Measurements from ENCODE around the gene OMP.

Gene OMP

DNA sequence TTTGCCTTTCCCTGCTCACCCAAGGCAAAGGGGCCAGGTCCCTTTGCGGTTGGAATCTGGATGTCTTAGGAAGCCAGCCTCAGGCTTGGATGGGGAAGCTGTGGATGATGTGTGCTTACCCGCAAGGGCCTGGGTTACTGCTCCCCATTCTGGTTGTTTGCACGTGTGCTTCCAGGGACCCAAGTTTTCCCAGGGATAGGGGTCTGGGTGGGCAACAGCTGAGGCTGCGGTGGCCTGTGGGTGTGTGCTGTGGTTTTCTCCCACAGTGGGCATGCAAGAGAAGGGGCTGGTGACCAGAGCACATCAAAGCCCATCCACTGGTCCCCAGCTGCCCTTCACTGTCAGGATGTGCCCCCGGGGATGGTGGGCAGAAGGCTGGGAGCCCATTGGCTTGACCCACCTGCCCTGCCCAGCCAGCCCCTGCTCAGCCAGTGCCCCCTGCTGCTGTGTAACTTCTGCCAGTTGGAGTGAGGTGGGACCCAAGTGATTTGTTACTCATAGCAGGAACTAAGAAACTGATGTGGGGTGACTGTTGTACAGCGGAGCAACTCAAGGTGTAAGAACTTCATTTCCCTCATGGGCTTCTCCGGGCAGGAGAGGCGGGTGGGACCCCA, 32.6 kb upstream of the OMP start:
- DNase-seq: no peak

DNA sequence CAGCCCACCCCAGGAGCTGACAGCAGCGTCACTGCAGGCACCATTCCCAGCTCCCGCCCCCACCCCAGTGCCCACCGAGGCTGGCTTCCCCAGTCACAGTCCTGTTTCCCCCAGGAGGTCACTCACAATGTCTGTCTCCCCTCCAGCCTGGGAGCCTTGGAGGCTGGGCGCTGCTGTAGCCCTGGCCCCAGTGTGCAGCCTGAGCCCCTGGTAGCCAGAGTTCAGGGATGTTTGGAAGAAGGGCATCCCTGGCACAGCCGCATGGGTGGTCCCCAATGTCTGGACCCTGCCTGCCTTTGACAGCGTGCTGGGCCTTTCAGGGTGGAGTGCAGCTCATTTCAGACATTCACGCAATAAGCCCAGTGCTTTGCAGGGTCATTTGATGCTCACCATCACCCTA, 31.6 kb upstream of the OMP start:
- DNase-seq: no peak

DNA sequence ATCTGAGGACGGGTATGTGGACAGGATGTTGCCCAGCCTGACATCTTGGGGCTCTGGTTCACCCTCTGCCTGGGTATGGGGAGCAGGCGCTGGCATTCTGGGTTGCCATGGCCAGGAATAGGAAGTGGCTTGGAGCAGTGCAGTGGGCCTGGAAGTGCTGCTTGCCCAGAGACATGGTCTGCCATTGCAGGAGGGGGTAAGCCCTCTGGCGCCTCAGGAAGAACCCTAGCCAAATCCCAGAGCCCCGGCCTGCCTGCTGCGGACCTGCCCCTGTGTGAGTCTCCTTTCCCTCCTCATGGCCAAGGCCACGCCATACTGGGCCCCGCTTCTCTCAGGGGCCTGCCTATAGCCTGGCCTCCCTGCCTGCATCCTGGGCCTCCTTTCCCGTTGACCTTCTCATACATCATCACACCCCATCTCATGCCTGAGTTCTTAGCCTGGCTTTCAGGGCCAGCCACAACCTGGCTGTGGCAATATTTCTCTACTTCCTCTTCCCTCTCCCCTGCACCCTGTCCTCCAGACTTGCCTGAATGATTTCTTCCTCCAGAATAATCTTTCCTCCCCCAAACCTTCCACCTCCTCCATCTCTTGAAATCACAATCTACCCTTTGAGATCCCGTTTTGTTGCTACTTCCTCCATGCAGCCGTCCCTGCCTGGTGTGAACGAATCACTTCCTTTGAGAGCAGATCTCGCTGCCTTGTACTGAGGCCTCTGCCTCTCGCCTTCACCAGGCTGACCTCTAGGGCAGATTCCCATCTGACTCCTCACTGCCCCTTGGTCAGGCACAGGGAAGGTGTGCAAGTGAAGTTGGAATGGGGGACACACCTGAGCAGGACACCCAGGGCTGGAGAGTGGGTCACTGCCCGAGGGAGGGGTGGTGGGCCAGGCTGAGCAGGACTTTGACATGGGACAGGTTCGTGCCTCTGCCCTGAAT, 30.7 kb upstream of the OMP start:
- no peak for DNase-seq

DNA sequence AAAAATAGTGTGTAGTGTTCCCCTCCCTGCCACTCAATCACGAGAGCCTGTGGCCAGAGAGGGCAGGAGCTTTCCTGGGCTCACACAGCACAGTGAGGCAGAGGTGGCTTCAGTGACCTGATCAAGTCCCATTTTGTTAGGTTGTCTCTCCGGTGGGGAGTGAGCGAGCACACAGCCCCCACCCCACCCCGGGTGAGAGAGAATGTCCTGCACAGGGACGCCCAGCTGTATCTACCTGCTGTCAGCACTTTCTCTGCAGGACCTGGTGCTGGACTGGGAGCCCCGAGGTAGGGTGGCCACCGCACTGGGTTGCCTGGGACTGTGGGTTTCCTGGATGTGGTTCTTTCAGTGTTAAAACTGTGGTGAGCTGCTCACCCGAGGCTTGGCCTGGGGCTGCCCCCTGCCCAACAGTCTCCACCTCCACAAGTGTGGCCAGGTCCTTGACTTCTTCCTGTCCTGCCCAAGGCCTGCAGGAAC, 29.8 kb upstream of the OMP start:
- no peak for DNase-seq

DNA sequence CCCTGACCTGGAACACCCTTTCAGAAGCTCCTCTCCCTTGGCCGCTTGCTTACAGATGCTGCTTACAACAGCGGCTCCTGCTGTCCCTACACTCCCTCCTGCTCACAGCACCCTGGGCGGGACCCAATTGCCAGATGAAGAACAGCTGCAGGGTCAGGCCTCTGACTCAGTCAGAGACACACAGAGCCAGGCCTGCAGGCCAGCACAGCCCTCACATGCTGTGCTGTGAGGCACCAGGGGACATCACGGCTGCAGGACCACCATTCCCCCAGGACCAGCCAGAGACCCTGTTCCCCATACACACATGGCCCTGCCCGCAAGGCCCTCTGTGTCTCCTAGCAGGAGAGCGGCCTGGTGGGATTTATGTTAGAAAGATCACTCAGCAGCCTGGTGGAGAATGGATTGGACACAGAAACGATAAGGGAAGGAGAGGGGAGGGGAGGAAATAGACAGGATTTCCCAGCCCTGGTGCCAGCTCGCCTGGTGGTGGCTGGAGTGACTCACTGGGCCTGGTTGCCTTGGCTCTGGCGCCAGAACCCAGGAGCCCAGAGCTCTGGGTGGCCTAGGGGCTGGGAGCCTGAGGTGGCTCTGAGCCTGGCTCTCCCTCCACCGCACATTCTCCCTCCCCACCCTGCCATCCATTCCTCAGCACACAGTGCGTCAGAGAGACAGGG, 29.2 kb upstream of the OMP start:
- no peak for DNase-seq

DNA sequence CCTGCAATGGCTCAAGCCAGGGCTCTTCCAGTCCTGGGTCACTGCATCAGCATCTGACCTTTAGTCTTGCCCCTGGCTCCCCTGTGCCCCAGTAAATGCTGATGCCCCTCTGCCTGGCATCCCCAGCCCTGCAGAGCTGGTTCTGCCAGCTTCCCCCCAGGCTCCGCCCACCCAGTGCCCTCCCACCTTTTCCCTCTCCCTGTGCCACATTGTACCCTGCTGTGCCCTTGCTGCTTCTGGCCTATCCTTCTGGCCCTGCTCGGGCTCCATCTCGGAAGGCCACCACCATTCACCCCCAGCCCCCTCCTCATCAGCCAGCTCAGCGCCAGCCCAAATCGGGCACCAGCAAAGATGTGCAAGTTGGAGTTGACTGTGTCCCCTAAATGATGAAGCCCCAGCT, 28.4 kb upstream of the OMP start:
- no peak for DNase-seq

DNA sequence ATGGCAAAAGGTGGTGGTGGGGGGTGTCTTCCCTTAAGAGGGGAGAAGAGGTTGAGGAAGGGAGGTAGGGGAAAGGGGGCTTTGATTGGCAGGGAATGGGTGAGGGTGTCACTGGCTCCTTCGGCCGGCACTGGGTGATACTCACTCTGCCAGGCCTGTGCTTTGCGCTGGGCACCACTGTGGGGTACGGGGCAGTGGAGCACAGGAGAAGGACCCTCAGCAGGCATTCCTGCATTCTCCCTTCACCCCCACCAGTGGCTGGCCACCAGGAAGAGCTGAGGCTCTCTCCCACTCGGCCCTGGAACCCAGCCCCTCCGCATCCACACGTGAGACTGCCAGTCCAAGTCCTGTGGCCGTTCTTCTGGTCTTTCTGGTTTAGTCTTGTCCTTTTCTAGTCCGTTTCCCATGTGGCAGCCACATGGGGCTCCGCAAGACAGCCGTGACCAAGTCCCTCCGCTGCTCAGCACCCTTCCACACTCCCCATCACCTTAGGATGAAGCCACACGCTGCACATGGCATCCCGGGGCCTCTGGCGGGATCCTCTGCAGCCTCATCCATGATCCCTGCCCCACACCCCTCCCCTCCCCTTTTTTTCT, 27.9 kb upstream of the OMP start:
- no peak for DNase-seq

DNA sequence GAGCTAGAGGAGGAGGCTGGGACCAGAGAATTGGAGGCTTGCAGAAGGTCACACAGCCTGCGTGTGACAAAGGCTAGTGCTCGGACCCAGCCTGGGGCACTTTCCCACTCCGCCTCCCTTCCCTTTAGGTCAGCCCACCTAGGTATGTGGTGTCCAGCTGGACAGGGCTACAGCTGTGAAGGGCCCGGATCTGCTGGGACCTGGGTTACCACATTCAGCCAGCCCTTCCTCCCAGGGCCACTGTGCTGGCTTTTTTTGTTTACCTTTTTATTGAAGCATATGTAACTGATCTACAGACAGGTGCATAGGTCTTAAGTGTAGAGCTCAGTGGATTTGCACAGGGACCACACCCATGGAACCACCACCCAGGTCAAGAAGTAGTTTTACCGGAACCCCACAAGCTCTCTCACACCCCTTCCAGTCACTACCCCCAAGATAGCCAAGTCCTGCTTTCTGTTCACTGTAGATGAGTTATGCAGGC, 27.2 kb upstream of the OMP start:
- DNase-seq: no peak

DNA sequence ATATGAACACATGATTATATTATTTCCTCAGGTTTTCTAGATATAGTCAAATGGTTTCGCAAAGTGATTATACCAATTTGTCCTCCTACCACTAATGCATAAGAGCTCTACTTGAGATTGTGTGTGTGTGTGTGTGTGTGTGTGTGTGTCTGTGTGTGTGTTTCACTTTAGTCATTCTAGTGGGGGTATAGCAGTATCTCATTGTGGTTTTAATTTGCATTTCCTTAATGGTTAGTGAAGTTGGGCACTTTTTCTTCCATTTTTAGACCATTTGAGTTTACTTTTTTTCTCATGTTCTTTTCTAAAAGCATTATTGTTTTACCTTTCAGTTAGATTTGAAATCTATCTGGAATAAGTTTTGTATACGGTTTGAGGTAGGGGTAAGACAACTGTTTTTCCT, 23.0 kb upstream of the OMP start:
- no peak for DNase-seq

DNA sequence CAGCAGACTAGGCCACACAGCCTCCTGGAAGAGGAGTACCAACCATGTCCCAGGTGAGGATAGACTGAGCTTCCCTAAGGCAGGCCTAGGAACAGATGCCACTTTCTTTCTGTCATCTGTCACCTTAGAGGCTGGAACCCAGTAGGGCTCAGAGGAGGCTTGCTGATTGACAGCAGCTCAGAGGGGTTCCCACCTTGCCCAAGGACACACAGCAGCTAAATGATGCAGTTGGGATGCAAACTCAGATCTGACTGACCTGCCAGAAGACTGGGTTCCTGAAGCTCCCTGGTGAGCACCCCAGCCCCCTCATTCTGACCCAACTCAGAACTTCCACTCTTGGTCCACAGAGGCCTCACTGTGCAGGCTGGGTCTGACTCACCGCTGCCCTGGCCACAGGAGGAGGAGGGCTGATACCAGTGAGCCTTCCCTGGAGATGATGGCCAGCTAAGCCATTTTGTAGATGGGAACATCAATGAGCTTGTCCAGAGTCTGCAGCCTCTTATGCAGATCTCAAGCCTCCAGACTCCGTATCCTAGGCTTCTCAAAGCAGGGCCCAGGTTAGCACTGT, 21.9 kb upstream of the OMP start:
- DNase-seq: no peak

DNA sequence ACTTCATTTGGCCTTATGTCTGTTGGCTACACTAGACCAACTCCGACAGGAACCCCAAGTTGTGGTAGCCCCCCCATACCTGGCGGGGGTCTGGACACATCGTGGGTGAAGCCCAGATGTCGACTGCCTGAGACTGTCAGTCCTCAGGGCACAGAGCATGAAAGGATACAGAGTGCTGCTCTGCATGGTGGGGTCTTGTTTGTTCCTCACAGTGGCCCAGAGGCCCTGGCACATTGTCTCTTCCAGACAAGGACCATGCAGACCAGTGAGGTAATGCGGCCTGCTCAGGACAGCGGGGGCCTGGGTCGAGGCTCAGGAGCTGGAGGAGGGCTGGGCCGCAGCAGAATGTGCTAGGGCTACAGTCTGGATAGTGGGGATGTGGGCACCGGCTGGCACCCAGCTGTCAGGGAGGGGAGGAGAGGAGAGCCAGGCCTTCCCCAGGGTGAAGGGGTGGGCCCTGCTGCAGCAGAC, 21.2 kb upstream of the OMP start:
- peak; percentile 72 for DNase-seq

DNA sequence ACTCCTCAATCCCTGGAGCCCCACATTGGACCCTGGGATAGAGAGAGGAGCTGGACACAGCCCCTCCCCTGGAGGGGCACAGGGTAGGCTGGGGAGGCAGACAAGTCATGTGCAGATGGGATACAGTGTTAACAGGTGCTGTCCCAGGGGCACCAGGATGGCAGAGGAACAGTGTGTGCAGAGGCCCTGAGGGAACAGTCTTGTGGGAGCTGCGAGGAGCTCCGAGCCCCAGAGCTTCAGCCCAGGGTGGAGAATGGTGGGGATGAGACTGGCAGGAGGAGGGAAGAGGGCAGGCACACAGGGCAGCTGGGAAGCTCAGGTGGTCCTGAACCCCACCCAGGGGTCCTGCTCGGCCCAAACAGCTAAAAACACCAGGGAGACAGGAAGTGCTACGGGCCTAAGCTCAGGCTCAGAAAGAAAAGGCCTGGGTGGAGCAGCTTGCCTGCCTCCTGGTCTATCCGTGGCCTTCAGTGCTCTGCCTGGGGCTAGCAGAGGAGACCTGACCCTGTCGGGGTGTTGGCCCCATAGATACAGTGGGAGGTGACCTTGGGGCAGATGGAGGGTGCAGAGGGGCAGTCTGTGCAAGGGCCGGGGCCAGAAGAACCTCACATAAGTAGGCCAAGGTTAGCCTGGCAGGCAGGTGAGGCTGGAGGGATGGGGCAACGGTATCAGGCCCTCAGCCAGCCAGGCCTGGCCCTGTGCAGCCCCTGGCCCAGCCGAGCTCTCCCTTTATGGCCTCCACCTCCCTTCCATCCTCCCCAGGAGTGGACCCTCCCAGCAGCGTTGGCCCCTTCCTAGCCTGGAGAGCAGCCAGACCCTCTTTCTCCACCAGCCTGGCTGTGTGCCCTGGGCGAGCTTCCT, 20.4 kb upstream of the OMP start:
- no peak for DNase-seq

DNA sequence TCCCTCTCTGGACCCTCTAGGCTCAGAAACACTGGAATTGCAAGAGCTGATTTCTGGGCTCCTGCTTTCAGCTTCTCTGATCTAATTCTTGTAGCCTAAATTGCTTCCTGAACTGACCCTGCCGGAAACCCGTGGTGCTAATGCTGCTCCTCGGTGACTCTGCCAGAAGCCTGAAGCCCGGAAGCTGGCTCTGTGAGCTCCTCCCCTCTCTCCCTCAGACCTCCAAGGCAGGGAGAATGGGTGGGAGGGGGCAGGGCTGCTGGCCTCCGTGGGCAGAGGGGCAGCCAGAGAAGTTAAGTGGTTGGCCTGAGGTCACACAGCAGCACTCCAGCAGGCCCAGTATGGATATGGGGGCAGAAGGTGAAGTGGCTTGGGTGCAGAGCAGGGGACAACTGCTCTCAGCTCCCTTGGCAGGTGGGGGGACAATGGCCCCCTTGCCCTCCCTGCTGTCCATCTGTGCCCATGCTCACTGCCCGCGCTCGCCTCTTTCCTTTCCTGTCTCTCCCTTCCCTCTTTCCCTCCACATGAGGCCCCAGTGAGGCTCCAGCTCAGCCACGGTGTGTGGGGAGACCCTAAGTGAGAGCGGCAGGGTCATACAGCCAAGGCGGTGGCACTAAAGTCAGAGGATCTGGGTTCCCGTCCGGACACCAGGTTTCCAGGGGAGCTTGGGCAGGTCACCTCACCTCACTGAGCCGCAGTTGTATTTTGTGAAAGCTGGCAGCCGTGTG, 19.6 kb upstream of the OMP start:
- DNase-seq: no peak

DNA sequence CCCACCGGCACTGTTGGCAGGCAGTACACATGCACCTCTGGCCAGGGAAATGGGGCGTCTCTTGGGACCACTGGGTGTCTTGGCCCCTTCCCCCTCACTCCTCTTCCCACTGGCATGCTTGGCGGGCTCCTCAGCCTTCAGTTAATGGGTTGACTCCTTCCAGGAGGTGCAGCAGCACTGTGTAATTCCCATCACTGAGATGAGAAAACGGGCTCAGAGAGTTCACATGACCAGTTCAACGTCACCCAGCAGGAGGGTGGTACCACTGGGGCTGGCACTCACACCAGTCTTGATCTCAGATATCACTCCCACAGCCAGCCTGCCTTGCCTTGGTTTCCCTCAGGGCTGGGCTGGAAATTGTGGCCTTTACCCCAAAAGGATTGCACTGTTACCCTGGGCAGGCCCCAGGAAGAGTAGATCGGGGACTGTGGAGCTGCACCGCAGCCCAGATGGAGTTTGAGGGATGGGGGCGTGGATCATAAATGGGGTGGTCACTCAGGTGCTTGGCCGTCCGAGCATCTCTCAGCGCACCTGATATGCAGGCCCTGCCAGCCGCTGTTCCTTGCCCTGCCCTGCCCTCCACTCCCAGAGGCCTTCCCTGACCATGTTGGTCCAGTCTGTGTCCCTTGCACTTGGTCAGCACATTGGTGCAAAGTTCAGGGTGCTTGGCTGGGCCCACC, 18.9 kb upstream of the OMP start:
- DNase-seq: no peak

DNA sequence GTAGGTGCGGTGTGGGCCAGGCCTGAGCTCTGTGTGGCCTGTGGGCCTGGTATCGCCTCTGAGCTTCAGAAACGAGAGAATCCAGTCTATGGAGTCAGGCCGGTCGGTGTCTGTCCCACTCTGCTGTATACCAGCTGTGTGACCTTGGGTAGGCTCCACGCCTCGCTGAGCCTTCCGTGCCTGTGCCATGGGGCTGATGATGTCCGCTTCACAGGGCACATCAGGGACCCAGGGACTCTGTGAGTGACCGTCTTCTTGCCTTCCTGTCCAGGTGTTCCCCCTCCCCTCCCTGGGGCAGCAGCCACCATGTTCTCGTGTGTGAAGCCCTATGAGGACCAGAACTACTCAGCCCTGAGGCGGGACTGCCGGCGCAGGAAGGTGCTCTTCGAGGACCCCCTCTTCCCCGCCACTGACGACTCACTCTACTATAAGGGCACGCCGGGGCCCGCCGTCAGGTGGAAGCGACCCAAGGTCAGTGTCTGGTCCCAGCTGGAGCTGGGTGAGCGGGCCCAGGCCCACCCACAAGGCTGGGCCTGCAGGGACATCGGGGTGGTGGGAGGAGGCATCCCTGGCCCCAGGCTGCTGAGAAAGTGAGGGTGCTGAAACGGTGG, 18.0 kb upstream of the OMP start:
- no peak for DNase-seq

DNA sequence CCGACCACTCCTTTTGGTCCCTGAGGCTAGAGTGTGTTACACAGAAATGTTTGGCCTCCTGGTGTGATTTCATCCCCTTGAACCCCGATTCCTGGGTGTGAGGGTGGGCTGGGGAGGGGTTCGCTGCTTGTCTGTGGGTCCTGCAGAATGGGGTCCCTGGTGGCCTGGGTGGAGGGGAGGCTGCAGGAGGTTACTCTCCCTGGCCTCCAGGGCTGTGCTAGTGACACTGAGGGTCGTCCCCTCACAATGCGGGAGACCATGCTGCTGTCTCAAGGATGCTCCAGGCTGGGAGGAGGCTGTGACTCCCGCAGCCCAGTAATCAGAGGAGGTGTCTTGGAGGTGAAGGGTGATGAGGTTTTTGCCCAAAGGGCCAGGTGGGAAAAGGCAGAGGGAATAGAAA, 17.0 kb upstream of the OMP start:
- DNase-seq: no peak

DNA sequence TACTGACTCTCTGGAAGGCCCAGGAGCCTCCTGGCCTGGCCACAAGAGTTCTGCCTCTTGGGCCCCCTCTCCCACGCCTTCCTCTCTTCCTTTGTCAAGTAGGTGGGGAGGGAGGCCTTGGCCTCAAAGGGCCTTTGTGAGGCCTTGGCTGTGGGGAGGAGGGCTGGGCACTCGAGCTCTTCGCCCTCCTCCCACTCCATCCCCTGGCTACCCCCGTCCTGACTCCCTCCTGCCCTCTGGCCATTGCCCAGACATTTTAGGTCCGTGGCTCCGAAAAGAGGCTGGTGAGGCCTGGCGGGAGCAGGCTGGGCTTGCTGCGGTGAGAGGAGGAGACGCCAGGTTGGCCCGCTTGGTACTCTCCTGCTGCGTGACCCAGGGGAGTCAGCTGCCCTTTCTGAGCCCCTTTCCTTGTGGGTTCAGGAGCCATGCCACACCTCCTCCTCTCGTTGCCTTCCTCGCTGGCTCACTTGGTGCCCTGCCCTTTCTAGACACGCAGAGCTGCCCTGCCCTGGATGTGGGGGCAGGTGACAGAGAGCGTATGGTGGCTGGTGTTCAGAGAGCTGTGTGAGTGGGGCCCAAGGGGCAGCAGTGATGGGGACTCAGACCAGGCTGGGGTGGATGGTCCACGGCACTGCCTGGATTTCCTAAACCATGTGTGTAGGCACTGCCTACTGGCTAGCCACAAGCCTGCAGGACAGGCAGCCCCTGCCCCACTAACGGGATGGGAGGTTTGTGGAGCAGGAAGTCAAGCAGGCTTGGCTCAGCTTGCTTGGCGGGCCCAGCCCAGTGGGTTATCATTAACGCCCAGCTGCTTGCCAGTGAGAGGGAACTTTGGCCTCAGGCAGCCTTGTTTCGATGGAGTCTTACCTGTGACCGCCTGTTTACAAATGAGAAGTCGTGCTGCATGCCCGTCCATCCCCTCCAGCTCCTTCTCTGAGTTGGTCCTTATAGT, 15.8 kb upstream of the OMP start:
- no peak for DNase-seq

DNA sequence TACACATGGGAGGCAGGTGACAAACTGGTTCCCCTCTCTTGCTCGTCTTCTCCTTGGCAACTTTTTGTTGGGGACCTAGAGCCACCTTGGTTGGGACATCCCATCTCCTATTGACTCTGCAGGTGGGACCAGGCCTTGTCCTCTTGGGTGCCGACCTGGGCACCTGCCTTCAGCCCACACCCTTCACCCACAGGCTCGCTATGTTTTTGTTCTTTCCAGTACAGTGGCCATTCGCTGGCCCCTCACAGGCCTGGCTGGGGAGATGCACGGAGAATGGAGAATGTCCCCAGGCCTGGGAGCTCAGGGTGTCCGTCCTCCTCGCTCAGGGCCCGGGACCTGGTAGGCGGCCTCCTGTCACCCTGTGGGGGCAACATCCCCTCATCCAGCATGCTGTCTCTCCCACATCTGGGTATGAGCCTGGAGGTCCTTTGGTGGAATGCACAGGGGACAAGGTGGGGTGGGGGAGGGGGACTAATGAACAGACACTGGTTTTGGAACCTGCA, 14.9 kb upstream of the OMP start:
- DNase-seq: no peak

All from NCI-H2171 (cell line).